CD14-positive monocyte (primary cell): ENCODE measurements around the gene CDKL5. TPM values are rescaled to one million over a fixed set of nuclear protein-coding genes. Genes with fewer than 3 reads are reported as not detected.

Experiments used
- DNase-seq, 3 donors: peaks; one replicate each; pipeline ENCODE4 v3.0.0-alpha.2; 2011 to 2022
- H2AFZ ChIP-seq: 2 replicates; pipeline ENCODE4 v1.6.0; 2012; ENCODE audit warnings: mild to moderate bottlenecking, low read depth, low read length, inconsistent platforms; ENCODE audit not compliant: insufficient read depth, poor library complexity, severe bottlenecking
- H3K27ac ChIP-seq, 2 donors: 1 replicate in 1 of 2; 2 replicates in 1 of 2; pipeline ENCODE4 v1.5.1; 2012 to 2013; ENCODE audit warnings: low read length in 2 of 2, control low read depth in 1 of 2, inconsistent platforms in 1 of 2, low read depth in 1 of 2, mild to moderate bottlenecking in 1 of 2
- H3K27me3 ChIP-seq, 2 donors: one replicate each; pipeline versions ENCODE4 v1.6.0 to v1.6.1; 2011 to 2013; ENCODE audit warnings: low read length in 2 of 2; ENCODE audit not compliant: control insufficient read depth in 2 of 2, insufficient read depth in 2 of 2
- H3K36me3 ChIP-seq, 2 donors: replicated peaks in 1 of 2; 1 replicate in 1 of 2; 2 replicates in 1 of 2; pipeline versions ENCODE4 v1.5.1 to v1.6.1; 2012 to 2013; ENCODE audit warnings: low read length in 2 of 2, control low read depth in 1 of 2, inconsistent platforms in 1 of 2, mild to moderate bottlenecking in 1 of 2; ENCODE audit not compliant: insufficient read depth in 2 of 2, control insufficient read depth in 1 of 2
- H3K4me1 ChIP-seq, 2 donors: 1 replicate in 1 of 2; 2 replicates in 1 of 2; pipeline versions ENCODE4 v1.5.1 to v1.6.1; 2012 to 2013; ENCODE audit warnings: low read length in 2 of 2, control low read depth in 1 of 2, inconsistent platforms in 1 of 2, mild to moderate bottlenecking in 1 of 2, moderate library complexity in 1 of 2; ENCODE audit not compliant: insufficient read depth in 2 of 2, control insufficient read depth in 1 of 2
- H3K4me2 ChIP-seq: replicated peaks from 2 replicates; pipeline ENCODE3; 2012; ENCODE audit warnings: low read length, moderate library complexity, mild to moderate bottlenecking; ENCODE audit not compliant: poor library complexity, severe bottlenecking; ENCODE audit errors: extremely low read depth
- H3K4me3 ChIP-seq, 3 experiments: fragments of 200-600 bp in 1 of 3; sonication (generic) in 1 of 3; replicated peaks in 1 of 3; 1 replicate in 2 of 3; 2 replicates in 1 of 3; pipeline ENCODE4 v1.5.1; 2011 to 2013; ENCODE audit warnings: low read length in 3 of 3, mild to moderate bottlenecking in 3 of 3, control low read depth in 2 of 3, low read depth in 2 of 3, inconsistent platforms in 1 of 3, moderate library complexity in 1 of 3
- H3K79me2 ChIP-seq: 2 replicates; pipeline ENCODE4 v1.6.0; 2012; ENCODE audit warnings: mild to moderate bottlenecking, control low read depth, inconsistent platforms, low read length, moderate library complexity; ENCODE audit not compliant: insufficient read depth
- H3K9ac ChIP-seq: 2 replicates; pipeline ENCODE4 v1.6.0; 2017; ENCODE audit warnings: low read length, mild to moderate bottlenecking; ENCODE audit not compliant: insufficient read depth, poor library complexity, severe bottlenecking
- H3K9me3 ChIP-seq, 2 donors: replicated peaks in 1 of 2; 1 replicate in 1 of 2; 2 replicates in 1 of 2; pipeline versions ENCODE4 v1.5.1 to v1.6.1; 2012 to 2013; ENCODE audit warnings: low read length in 2 of 2, control low read depth in 1 of 2; ENCODE audit not compliant: control insufficient read depth in 1 of 2, insufficient read depth in 1 of 2
- H4K20me1 ChIP-seq: 2 replicates; pipeline ENCODE4 v1.6.0; 2012; ENCODE audit warnings: mild to moderate bottlenecking, low read length, control low read depth, moderate library complexity; ENCODE audit not compliant: insufficient read depth
- H3K27ac Mint-ChIP-seq, 7 donors: one replicate each; pipeline ENCODE4 v1.8.0; 2020; ENCODE audit warnings: mild to moderate bottlenecking in 7 of 7, mixed read lengths in 7 of 7, moderate library complexity in 6 of 7, inconsistent platforms in 2 of 7
- H3K27me3 Mint-ChIP-seq, 3 donors: one replicate each; pipeline ENCODE4 v1.8.0; 2021 to 2022; ENCODE audit warnings: low read depth in 3 of 3, mild to moderate bottlenecking in 3 of 3, mixed read lengths in 3 of 3, moderate library complexity in 3 of 3, inconsistent platforms in 1 of 3
- H3K36me3 Mint-ChIP-seq, 2 donors: one replicate each; pipeline ENCODE4 v1.8.0; 2020; ENCODE audit warnings: mixed read lengths in 2 of 2, inconsistent platforms in 1 of 2, mild to moderate bottlenecking in 1 of 2
- H3K4me1 Mint-ChIP-seq: one replicate; pipeline ENCODE4 v1.8.0; 2020; ENCODE audit warnings: mild to moderate bottlenecking, mixed read lengths
- H3K4me3 Mint-ChIP-seq, 2 donors: one replicate each; pipeline ENCODE4 v1.8.0; 2020; ENCODE audit warnings: mild to moderate bottlenecking in 2 of 2, mixed read lengths in 2 of 2, moderate library complexity in 1 of 2
- H3K9me3 Mint-ChIP-seq, 7 donors: one replicate each; pipeline ENCODE4 v1.8.0; 2020 to 2022; ENCODE audit warnings: mixed read lengths in 7 of 7, mild to moderate bottlenecking in 6 of 7, moderate library complexity in 6 of 7, inconsistent platforms in 2 of 7
- WGBS: methylation state at CpG from one replicate; pipeline ENCODE4 v1.1.5; 2013; ENCODE audit warnings: missing lambda C conversion rate; ENCODE audit not compliant: insufficient coverage; 5-methylcytosine and 5-hydroxymethylcytosine counted together
- intact Hi-C, 2 donors: fragments of 100-400 bp; cut with micrococcal nuclease; formaldehyde crosslinking; loops; one replicate each; pipeline versions ENCODE4 v1.15.0 to v1.15.1; 2023
- polyA plus RNA-seq, 3 donors: library from polyadenylated mRNA; depleted of rRNA in 1 of 3; unstranded in 2 of 3; stranded (reverse) in 1 of 3; fragments of 300-500 nt in 2 of 3; fragments of >200 nt in 1 of 3; fragmentation: Illumina TruSeq in 2 of 3; gene quantifications; 1 replicate in 2 of 3; 2 replicates in 1 of 3; pipeline ENCODE4 v1.2.3, GENCODE V29; 2012 to 2021
- TF ChIP-seq, protein P1 (sequence below): fragments of 200-600 bp; IDR thresholded peaks from one replicate; pipeline ENCODE4 v1.8.0; 2022; ENCODE audit warnings: antibody characterized with exemption, mild to moderate bottlenecking

The CDKL5 gene
- polyA plus RNA-seq, 3 donors, result 0.54 to 3.6 (median 1.4) TPM

DNA sequence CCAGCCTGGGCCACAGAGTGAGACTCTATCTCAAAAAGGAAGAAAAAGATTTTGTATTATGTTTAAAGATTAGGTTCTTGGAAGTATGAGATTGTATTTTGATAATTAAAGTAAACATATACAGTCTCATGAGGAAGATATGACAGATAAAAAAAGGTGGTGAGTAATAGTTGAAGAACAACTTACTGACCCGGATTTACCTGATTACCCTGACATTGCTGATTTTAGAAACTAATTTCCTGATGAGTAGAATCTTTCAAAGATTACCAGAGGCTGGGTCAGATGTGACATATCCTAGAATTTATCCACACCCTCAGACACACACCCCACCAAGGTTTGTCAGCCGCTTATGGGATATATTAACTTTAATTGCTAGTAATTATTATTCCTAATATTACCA is 9.5 kb downstream of the CDKL5 start:
- no CpG with 5 or more reads among the region's 2 CpGs for WGBS
- peaks cover 14 to 16% of the 10 kb centered on the region in 2 donors for H3K4me1 ChIP-seq
- H3K36me3 Mint-ChIP-seq, result no peaks in the 10 kb centered on the region
- H3K9me3 ChIP-seq, result no peaks in the 10 kb centered on the region
- no peaks in the 10 kb centered on the region for H3K36me3 ChIP-seq
- H3K27me3 ChIP-seq, result no peaks in the 10 kb centered on the region
- H3K4me1 Mint-ChIP-seq, result peaks cover 19% of the 10 kb centered on the region
- DNase-seq, result no peak
- H3K4me2 ChIP-seq, result no peak overlapping the region
- H2AFZ ChIP-seq, result no peak overlapping the region
- H3K9me3 Mint-ChIP-seq, result no peaks in the 10 kb centered on the region
- peaks cover 3% of the 10 kb centered on the region for H3K79me2 ChIP-seq
- H3K27ac ChIP-seq, result no peak overlapping the region
- no peak overlapping the region for H3K9ac ChIP-seq
- H3K4me3 Mint-ChIP-seq, result no peak overlapping the region
- H3K4me3 ChIP-seq, result no peak overlapping the region
- TF ChIP-seq, protein P1, sequence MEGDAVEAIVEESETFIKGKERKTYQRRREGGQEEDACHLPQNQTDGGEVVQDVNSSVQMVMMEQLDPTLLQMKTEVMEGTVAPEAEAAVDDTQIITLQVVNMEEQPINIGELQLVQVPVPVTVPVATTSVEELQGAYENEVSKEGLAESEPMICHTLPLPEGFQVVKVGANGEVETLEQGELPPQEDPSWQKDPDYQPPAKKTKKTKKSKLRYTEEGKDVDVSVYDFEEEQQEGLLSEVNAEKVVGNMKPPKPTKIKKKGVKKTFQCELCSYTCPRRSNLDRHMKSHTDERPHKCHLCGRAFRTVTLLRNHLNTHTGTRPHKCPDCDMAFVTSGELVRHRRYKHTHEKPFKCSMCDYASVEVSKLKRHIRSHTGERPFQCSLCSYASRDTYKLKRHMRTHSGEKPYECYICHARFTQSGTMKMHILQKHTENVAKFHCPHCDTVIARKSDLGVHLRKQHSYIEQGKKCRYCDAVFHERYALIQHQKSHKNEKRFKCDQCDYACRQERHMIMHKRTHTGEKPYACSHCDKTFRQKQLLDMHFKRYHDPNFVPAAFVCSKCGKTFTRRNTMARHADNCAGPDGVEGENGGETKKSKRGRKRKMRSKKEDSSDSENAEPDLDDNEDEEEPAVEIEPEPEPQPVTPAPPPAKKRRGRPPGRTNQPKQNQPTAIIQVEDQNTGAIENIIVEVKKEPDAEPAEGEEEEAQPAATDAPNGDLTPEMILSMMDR, result no peak
- H4K20me1 ChIP-seq, result no peaks in the 10 kb centered on the region
- intact Hi-C loops, result no loop called here
- no peak overlapping the region for H3K27ac Mint-ChIP-seq
- H3K27me3 Mint-ChIP-seq, result peaks cover 0 to 12% (median 1%) of the 10 kb centered on the region in 3 donors

- Histone ChIP-seq H3K27ac (no peak overlapping the region), H3K9ac (no peak overlapping the region), H3K4me2 (no peak overlapping the region), H3K9me3 (no peaks in the 10 kb centered on the region), H2AFZ (no peak overlapping the region), H4K20me1 (no peaks in the 10 kb centered on the region), H3K27me3 (no peaks in the 10 kb centered on the region), H3K79me2 (peaks cover 3% of the 10 kb centered on the region), H3K4me1 (peaks cover 14 to 16% of the 10 kb centered on the region in 2 donors), H3K4me3 (no peak overlapping the region), H3K36me3 (no peaks in the 10 kb centered on the region)
- peak in 1 of 3 donors; percentile 6 for DNase-seq
- Mint-ChIP-seq H3K27ac (peak overlapping the region in 2 of 7 donors; percentile 51 to 67), H3K4me3 (no peak overlapping the region), H3K27me3 (peaks cover 0 to 10% (median 1%) of the 10 kb centered on the region in 3 donors), H3K36me3 (no peaks in the 10 kb centered on the region), H3K9me3 (no peaks in the 10 kb centered on the region), H3K4me1 (peaks cover 19% of the 10 kb centered on the region)
- intact Hi-C loops, result no loop called here
- TF ChIP-seq, protein P1, result no peak
- 0% methylated on average over 1 of the region's 1 CpG for WGBS
These were observed 10.6 kb downstream of the CDKL5 start for GRCh38 chrX:18436017-18436416.
